HepG2 (cell line): Measurements from ENCODE around the gene AFAP1.

Source experiments
- CREB1 ChIP-seq, 2 experiments: fragments of 450-650 bp in 1 of 2; IDR thresholded peaks; 2 replicates each; pipeline ENCODE4 v1.6.1; 2016 to 2017; ENCODE audit warnings: control low read depth in 1 of 2, mild to moderate bottlenecking in 1 of 2, missing compliant biosample characterization in 1 of 2, missing genetic modification characterization in 1 of 2
- CTCF ChIP-seq: sonication (generic); formaldehyde crosslinking; IDR thresholded peaks from 2 replicates; pipeline ENCODE4 v1.5.0; 2020; ENCODE audit warnings: mild to moderate bottlenecking, missing genetic modification reagents, moderate library complexity
- HCFC1 ChIP-seq: fragments of 150-350 bp; IDR thresholded peaks from 2 replicates; pipeline ENCODE4 v1.6.1; 2014; ENCODE audit warnings: low read depth, low read length
- PRDM4 ChIP-seq: sonication (generic); formaldehyde crosslinking; IDR thresholded peaks from 2 replicates; pipeline ENCODE4 v1.9.0; 2021; ENCODE audit warnings: missing genetic modification reagents, borderline replicate concordance
- RAD21 ChIP-seq: fragments of 450-650 bp; formaldehyde crosslinking; IDR thresholded peaks from 2 replicates; pipeline ENCODE4 v1.5.0; 2020; ENCODE audit warnings: mild to moderate bottlenecking
- USF2 ChIP-seq, 2 experiments: sonication (generic) in 1 of 2; formaldehyde crosslinking in 1 of 2; IDR thresholded peaks; 2 replicates each; pipeline versions ENCODE4 v1.5.1 to v1.6.1; 2011 to 2020; ENCODE audit warnings: borderline replicate concordance in 1 of 2, low read depth in 1 of 2, low read length in 1 of 2, mild to moderate bottlenecking in 1 of 2, missing genetic modification reagents in 1 of 2, moderate library complexity in 1 of 2
- ZBTB1 ChIP-seq: sonication (generic); formaldehyde crosslinking; IDR thresholded peaks from 2 replicates; pipeline ENCODE4 v1.4.0; 2020; ENCODE audit warnings: missing genetic modification reagents, borderline replicate concordance
- ZMYM3 ChIP-seq: sonication (generic); formaldehyde crosslinking; IDR thresholded peaks from 2 replicates; pipeline ENCODE4 v1.5.1; 2020; ENCODE audit warnings: mild to moderate bottlenecking, missing genetic modification reagents
- ZNF503 ChIP-seq: sonication (generic); formaldehyde crosslinking; IDR thresholded peaks from 2 replicates; pipeline ENCODE4 v1.4.0; 2020; ENCODE audit warnings: missing genetic modification reagents

- TF ChIP-seq HCFC1 (no peak), ZMYM3 (CRISPR knock-in tag) (no peak), CREB1 (IDR thresholded peaks at IDR 0.05) (no peak), CREB1 (CRISPR knock-in tag; IDR thresholded peaks at IDR 0.05) (no peak), ZBTB1 (CRISPR knock-in tag) (no peak), ZNF503 (CRISPR knock-in tag) (no peak), CTCF (no peak), USF2 (IDR thresholded peaks at IDR 0.05; ENCODE audit: low read depth, low read length) (no peak), USF2 (CRISPR knock-in tag; IDR thresholded peaks at IDR 0.05; ENCODE audit: borderline replicate concordance) (no peak), RAD21 (no peak), PRDM4 (CRISPR knock-in tag) (no peak)
Observed at GRCh38 chr4:7894677-7895181, 44.9 kb downstream of the AFAP1 start.
